Mucosa of descending colon (tissue), 3 donors: ENCODE data around the gene FOXD4L6. TPM values are rescaled to one million over a fixed set of nuclear protein-coding genes. Genes with fewer than 3 reads are reported as not detected.
"Not testable (repeated sequence)": the region's sequence is repeated elsewhere in the genome, so short reads cannot be mapped to it uniquely, and the experiment has no call there.

Experiments used
- ATAC-seq: fragments of 200-7000 bp; cut with Tn5 transposase; one replicate; pipeline ENCODE4 v1.9.1; 2020; ENCODE audit warnings: mild to moderate bottlenecking, moderate library complexity
- DNase-seq, 3 donors: peaks; one replicate each; pipeline ENCODE4 v3.0.0-alpha.2; 2020
- H3K36me3 ChIP-seq: fragments of 200-600 bp; one replicate; pipeline ENCODE4 v1.8.0; 2021; ENCODE audit warnings: low read depth, mild to moderate bottlenecking
- H3K4me1 ChIP-seq: fragments of 200-600 bp; one replicate; pipeline ENCODE4 v1.8.0; 2021; ENCODE audit warnings: low read depth, mild to moderate bottlenecking
- H3K4me3 ChIP-seq: fragments of 200-600 bp; one replicate; pipeline ENCODE4 v1.8.0; 2021; ENCODE audit warnings: mild to moderate bottlenecking
- H3K9me3 ChIP-seq: fragments of 200-600 bp; one replicate; pipeline ENCODE4 v1.8.0; 2021; ENCODE audit warnings: mild to moderate bottlenecking
- intact Hi-C, 2 donors: fragments of 100-400 bp; cut with DNase I in 1 of 2; cut with micrococcal nuclease in 1 of 2; formaldehyde crosslinking; loops; one replicate each; pipeline versions ENCODE4 v1.11.0 to v1.11.1; 2022; cut with DNase I, micrococcal nuclease
- total RNA-seq, 3 donors: library from RNA; stranded (reverse); fragmentation: NEBNext Ultra II Directional in 2 of 3; extraction: Animal tissue kit (Norgen Biotek cat#: 25700) in 2 of 3; gene quantifications; one replicate each; pipeline versions ENCODE4 v1.2.1 to v1.2.4, GENCODE V29; 2021 to 2023
- TF ChIP-seq, protein P1 (sequence below): fragments of 200-600 bp; IDR thresholded peaks from one replicate; pipeline ENCODE4 v1.8.0; 2022; ENCODE audit warnings: antibody characterized with exemption, mild to moderate bottlenecking
- donor health status: DM: no; HTN: no; CAD: no; lungs with moderate emphysema.
- donor health status: DM: no; HTN: no; CAD: no.
- donor health status: DM: no; HTN: yes; CAD: no.

Gene FOXD4L6
- total RNA-seq, 3 donors from 2014 or later, result not detected

DNA sequence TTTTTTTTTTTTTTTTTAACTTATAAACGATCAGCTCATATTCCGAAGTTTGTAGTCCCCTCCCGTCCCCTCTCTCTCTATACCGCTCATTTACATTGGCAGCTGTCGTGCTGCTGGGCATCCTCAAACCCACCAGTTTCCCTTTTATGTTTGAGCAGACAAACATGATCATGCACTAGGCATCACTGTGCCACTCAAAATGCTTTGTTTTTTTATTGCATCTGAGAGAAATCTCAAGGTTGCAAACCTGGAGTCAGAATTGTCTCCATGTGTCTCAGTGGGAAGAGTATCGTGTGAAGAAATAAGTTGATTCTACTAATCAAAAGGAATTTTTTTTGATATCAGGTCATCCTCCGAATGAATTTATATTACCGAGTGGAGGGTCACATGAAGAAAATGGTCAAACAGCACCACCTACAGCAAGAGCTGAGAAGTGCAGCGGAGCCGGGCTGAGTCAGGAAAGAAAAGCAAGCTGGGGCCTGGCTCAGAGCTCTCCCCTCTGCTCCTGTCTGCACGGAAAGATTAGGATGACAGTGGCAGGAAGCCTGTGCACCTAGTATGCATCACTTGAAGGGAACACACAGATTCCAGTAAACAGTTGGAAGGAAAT, 39.9 kb downstream of the FOXD4L6 start:
- intact Hi-C loops, DNase-seq, H3K9me3 ChIP-seq, H3K4me3 ChIP-seq, H3K4me1 ChIP-seq, H3K36me3 ChIP-seq: not testable (repeated sequence)
- ATAC-seq, result peak; percentile 85
- TF ChIP-seq, protein P1, sequence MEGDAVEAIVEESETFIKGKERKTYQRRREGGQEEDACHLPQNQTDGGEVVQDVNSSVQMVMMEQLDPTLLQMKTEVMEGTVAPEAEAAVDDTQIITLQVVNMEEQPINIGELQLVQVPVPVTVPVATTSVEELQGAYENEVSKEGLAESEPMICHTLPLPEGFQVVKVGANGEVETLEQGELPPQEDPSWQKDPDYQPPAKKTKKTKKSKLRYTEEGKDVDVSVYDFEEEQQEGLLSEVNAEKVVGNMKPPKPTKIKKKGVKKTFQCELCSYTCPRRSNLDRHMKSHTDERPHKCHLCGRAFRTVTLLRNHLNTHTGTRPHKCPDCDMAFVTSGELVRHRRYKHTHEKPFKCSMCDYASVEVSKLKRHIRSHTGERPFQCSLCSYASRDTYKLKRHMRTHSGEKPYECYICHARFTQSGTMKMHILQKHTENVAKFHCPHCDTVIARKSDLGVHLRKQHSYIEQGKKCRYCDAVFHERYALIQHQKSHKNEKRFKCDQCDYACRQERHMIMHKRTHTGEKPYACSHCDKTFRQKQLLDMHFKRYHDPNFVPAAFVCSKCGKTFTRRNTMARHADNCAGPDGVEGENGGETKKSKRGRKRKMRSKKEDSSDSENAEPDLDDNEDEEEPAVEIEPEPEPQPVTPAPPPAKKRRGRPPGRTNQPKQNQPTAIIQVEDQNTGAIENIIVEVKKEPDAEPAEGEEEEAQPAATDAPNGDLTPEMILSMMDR, result peak; percentile 27

DNA sequence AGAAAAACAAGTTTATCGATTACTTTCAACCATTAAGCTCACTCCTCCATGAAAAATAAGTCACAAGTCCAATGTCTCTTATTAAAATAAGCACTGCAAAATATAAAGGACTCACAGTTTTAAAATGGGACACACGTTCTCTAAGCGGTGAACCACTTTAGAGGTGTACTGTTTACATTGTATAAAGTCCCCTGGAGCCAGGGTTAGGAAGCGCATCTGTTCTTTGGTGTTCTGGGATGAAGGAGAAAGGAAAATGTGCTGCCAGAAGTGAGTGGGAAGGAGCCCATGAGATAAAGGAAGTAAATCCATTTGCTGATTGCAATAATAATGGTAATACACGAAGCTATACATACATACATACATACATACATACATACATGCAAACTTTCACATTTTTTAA, 40.6 kb downstream of the FOXD4L6 start:
- H3K36me3 ChIP-seq, H3K9me3 ChIP-seq, intact Hi-C loops, ATAC-seq, H3K4me3 ChIP-seq, DNase-seq, H3K4me1 ChIP-seq: not testable (repeated sequence)

DNA sequence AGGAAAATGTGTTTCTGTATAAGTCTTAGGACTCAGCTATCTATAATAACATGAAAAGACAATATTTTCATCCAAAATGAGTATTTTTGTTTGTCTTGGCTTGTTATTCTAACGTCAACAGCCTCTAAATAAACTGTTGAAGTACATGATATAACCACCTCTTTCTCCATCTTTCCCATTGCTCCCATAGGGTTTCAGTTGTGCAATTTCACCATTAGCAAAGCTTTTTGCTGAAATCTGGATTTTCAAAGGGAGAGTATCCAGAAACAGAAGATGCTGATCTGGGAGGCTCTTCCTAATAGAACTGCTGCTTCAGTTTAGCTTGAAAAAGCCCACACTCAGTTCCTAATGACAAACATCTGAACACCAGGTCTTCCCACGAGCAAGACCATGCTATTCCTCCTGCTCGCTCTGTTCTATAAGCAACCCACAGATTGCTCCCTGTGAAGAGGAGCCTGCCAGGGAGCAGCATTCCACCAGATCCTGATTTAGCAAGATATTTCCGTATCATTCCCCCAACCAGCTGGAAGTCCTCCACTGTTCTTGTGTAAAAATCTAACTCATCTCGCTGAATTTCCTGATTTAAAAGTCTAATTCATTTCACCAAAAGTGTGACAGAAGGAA, 41.2 kb downstream of the FOXD4L6 start:
- DNase-seq, H3K9me3 ChIP-seq, ATAC-seq, intact Hi-C loops, H3K4me3 ChIP-seq, H3K4me1 ChIP-seq, H3K36me3 ChIP-seq: not testable (repeated sequence)

DNA sequence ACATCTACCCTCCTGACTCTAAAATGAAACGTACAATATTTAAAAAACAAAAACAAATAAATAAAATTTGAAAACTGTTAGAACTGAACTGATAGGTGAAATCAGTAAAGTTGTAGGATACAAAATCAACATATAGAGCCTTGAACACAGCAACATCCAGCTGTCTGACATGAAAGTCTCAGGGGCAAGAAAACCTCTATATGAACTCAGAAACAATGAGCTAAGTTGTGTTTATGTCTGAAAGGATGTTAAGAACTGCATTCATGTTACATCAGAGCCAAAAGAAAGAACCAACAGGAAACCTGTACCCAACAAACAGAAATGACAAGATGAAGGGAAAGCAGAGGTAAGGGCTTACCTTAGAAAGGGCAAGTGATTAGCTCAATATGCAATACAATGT, 41.8 kb downstream of the FOXD4L6 start:
- H3K36me3 ChIP-seq, H3K4me1 ChIP-seq, ATAC-seq, DNase-seq, intact Hi-C loops, H3K9me3 ChIP-seq, H3K4me3 ChIP-seq: not testable (repeated sequence)

DNA sequence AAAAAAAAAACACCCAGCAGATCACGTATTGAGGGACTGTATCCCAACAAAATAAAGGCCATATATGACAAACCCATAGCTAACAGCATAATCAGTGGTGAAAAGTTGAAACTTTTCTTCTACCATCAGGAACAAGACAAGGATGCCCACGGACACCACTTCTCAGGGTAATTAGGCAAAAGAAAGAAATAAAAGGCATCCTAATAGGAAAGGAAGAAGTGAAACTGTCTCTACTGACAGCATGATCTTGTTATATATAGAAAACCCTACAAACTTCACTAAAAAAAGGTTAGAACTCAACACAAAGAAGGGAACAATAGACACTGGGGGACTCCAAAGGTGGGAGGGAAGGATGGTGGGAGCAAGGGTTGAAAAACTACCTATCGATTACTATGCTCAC, 42.3 kb downstream of the FOXD4L6 start:
- H3K36me3 ChIP-seq, DNase-seq, H3K4me3 ChIP-seq, H3K9me3 ChIP-seq, intact Hi-C loops, ATAC-seq, H3K4me1 ChIP-seq: not testable (repeated sequence)

DNA sequence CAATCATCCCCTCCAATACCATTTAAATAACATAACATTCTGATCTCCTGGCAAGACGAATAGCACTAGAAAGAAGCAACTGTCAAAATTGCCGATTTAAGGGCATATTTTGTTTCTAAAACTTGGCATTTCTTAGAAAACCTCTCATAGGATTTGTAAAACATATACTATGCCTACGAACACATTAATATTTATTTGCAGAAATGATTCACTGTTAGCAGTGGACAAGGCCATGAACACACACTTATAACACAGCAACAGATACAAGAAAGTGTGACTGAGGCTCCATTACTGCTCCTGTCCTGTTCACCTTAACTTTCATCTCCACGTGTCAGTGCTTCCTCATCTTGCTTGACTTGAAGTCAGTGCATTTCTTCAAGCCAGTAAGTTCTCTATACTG, 46.1 kb downstream of the FOXD4L6 start:
- DNase-seq, H3K9me3 ChIP-seq, intact Hi-C loops, H3K36me3 ChIP-seq, H3K4me1 ChIP-seq, ATAC-seq, H3K4me3 ChIP-seq: not testable (repeated sequence)

DNA sequence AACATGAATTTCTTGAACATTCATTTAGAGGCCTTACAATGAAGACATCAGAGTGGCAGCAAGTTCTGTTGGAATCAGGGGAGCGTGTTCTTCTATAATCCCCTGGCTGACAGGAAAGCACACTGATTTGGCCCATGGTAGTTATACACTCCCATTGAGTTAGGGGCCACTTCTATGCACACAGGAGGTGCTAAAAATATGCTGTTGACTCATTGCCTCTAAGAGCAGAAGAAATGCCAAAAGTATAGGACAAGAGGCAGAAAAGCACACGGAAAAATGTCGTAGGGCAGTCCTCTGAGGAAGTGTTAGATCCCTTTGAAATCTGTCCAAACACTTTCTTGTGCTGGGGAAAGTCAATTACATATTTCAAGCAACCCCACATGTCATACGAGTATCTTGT, 49.0 kb downstream of the FOXD4L6 start:
- intact Hi-C loops, H3K4me3 ChIP-seq, ATAC-seq, H3K4me1 ChIP-seq, H3K36me3 ChIP-seq, H3K9me3 ChIP-seq, DNase-seq: not testable (repeated sequence)

DNA sequence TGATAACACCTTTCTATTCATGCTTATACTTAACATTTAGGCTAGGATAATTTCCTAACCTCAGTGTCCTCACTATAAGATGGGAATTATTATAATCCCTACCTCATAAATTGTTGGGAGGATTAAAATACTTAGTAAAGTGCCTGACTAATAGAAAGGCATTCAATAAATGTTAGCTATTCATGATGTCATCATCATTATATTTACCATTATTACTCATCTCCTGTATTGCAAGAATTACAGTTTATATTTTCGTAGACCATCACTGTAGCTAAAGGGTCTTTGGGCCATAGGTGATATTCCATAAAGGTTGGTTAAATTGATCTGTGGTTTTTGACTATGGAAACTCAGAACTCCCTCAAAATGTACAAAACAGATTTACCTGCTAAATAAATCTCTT, 50.9 kb downstream of the FOXD4L6 start:
- intact Hi-C loops, H3K4me3 ChIP-seq, H3K9me3 ChIP-seq, H3K36me3 ChIP-seq, DNase-seq, ATAC-seq, H3K4me1 ChIP-seq: not testable (repeated sequence)

Other genes with a start within 250 kb of the FOXD4L6 start
- 10 to 100 TPM in 2 of 3 donors, 1 to 10 TPM in 1; 7.4 to 14.2 (median 10.8) TPM for gene ZNG1F, start 60.6 kb upstream of the FOXD4L6 start, total RNA-seq